ENCODE results near the gene POLD3.

DNA sequence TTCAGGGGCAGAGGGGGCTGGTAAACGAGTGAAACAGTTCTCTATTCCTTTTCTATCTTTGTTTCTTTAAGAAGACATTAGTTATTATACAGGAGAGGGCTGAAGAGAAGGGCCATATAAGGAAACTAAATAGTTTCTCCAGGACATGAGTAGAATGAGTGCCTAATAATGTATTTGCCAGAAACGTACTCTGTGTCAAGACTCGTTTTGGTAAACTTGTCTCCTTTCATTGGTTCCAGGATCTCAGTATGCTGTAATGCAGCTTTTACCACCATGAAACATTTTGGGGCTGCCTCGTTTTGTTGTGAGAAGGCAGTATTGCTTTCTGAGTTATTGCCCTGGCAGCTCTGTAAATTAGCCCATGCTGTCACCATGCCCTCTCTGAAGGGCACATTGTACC, 51.7 kb downstream of the POLD3 start:
- TF ChIP-seq, protein P1, sequence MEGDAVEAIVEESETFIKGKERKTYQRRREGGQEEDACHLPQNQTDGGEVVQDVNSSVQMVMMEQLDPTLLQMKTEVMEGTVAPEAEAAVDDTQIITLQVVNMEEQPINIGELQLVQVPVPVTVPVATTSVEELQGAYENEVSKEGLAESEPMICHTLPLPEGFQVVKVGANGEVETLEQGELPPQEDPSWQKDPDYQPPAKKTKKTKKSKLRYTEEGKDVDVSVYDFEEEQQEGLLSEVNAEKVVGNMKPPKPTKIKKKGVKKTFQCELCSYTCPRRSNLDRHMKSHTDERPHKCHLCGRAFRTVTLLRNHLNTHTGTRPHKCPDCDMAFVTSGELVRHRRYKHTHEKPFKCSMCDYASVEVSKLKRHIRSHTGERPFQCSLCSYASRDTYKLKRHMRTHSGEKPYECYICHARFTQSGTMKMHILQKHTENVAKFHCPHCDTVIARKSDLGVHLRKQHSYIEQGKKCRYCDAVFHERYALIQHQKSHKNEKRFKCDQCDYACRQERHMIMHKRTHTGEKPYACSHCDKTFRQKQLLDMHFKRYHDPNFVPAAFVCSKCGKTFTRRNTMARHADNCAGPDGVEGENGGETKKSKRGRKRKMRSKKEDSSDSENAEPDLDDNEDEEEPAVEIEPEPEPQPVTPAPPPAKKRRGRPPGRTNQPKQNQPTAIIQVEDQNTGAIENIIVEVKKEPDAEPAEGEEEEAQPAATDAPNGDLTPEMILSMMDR (IDR thresholded peaks at IDR 0.05), result no peak
- TF ChIP-seq POLR2A (IDR thresholded peaks at IDR 0.05) (no peak), POLR2AphosphoS5 (IDR thresholded peaks at IDR 0.05) (peak in 2 of 3 donors; percentile 25 to 47), EP300 (IDR thresholded peaks at IDR 0.05) (no peak)

Measured in stomach (tissue), 4 donors.